Uterus (tissue), 2 donors: Measurements from ENCODE around the gene DNAJC2.
"Not testable (repeated sequence)": the region's sequence is repeated elsewhere in the genome, so short reads cannot be mapped to it uniquely, and the experiment has no call there.

Experiments used
- POLR2A ChIP-seq, 2 donors: fragments of 450-650 bp; IDR thresholded peaks; one replicate each; pipeline ENCODE4 v1.6.1; 2016; ENCODE audit warnings: antibody characterized with exemption in 2 of 2, mild to moderate bottlenecking in 1 of 2, moderate library complexity in 1 of 2
- TF ChIP-seq, protein P1 (sequence below), 4 experiments: fragments of 200-600 bp in 2 of 4; fragments of 450-650 bp in 2 of 4; sonication (generic) in 2 of 4; IDR thresholded peaks; one replicate each; pipeline ENCODE4 v1.5.1; 2016 to 2019; ENCODE audit warnings: antibody characterized with exemption in 4 of 4, mild to moderate bottlenecking in 2 of 4, moderate library complexity in 1 of 4

DNA sequence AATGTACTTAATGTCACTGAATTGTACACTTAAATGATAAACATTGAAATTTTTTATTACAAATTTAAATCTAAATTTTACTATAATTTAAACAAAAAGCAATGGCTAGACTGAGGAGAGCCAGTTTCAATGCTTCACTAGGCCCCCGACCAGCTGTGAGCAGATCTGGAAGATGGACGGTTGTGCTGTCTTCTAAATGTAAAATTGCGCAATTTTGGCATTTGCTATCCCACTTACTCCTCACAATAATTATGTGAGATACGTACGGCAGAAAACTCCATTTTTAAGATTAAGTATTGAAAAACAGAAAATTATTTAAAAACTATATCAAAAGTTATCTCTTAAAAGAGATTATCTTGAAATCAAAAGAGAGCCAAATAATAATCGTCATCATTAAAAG lies 71.2 kb downstream of the DNAJC2 start:
- not testable (repeated sequence) for TF ChIP-seq POLR2A (IDR thresholded peaks at IDR 0.05)
- TF ChIP-seq, protein P1, sequence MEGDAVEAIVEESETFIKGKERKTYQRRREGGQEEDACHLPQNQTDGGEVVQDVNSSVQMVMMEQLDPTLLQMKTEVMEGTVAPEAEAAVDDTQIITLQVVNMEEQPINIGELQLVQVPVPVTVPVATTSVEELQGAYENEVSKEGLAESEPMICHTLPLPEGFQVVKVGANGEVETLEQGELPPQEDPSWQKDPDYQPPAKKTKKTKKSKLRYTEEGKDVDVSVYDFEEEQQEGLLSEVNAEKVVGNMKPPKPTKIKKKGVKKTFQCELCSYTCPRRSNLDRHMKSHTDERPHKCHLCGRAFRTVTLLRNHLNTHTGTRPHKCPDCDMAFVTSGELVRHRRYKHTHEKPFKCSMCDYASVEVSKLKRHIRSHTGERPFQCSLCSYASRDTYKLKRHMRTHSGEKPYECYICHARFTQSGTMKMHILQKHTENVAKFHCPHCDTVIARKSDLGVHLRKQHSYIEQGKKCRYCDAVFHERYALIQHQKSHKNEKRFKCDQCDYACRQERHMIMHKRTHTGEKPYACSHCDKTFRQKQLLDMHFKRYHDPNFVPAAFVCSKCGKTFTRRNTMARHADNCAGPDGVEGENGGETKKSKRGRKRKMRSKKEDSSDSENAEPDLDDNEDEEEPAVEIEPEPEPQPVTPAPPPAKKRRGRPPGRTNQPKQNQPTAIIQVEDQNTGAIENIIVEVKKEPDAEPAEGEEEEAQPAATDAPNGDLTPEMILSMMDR (IDR thresholded peaks at IDR 0.05), result not testable (repeated sequence)
